GM23248 (cell line): ENCODE data around the gene BASP1.
"Not testable (repeated sequence)": the region's sequence is repeated elsewhere in the genome, so short reads cannot be mapped to it uniquely, and the experiment has no call there.

Source experiments
- EZH2 ChIP-seq: fragments of 200-600 bp; sonication (generic); IDR thresholded peaks from 2 replicates; pipeline ENCODE4 v1.6.1; 2018; ENCODE audit warnings: antibody characterized with exemption, mild to moderate bottlenecking; ENCODE audit not compliant: insufficient read depth, poor library complexity, severe bottlenecking
- EZH2phosphoT487 ChIP-seq: fragments of 200-600 bp; sonication (generic); IDR thresholded peaks from 2 replicates; pipeline ENCODE4 v1.6.1; 2018; ENCODE audit warnings: antibody characterized with exemption, moderate library complexity, mild to moderate bottlenecking, low read depth; ENCODE audit not compliant: insufficient read depth

- not testable (repeated sequence) for TF ChIP-seq EZH2phosphoT487, EZH2
Measured at GRCh38 chr5:17307440-17307839, 90.0 kb downstream of the BASP1 start.
